Gastrocnemius medialis (tissue), 4 donors: Measurements from ENCODE around the gene ZNF383. TPM values are rescaled to one million over a fixed set of nuclear protein-coding genes. Genes with fewer than 3 reads are reported as not detected.

ENCODE experiments used
- total RNA-seq, 4 donors: library from RNA; depleted of rRNA; stranded (reverse); fragments of >200 nt; gene quantifications; one replicate each; pipeline versions ENCODE4 v1.1.0 to v1.2.3, GENCODE V29; 2016

ZNF383 gene
- total RNA-seq, 4 donors from 2014 or later, result 2.3 to 8.4 (median 4.0) TPM

Other genes with a start within 250 kb of the ZNF383 start
- 10 to 100 TPM in 1 of 4 donors, 1 to 10 TPM in 3; 3.0 to 15.4 (median 3.7) TPM for gene ZNF420, start 139.8 kb upstream of the ZNF383 start, total RNA-seq
- 10 to 100 TPM in 1 of 4 donors, 1 to 10 TPM in 3; 2.0 to 10.5 (median 6.0) TPM for gene ZNF585A, start 45.5 kb upstream of the ZNF383 start, total RNA-seq
- gene ZNF585B, start 7.7 kb upstream of the ZNF383 start, total RNA-seq, result 1 to 10 TPM; 2.6 to 6.7 (median 3.8) TPM
- 1 to 10 TPM; 2.0 to 6.0 (median 2.8) TPM for gene ZNF527, start 152.9 kb downstream of the ZNF383 start, total RNA-seq
- 1 to 10 TPM; 3.4 to 9.2 (median 4.4) TPM for gene ZNF569, start 249.2 kb downstream of the ZNF383 start, total RNA-seq